HepG2 (cell line): Measurements from ENCODE around the gene ZMYND8. TPM values are rescaled to one million over a fixed set of nuclear protein-coding genes. Genes with fewer than 3 reads are reported as not detected.

Experiments
- CHD2 ChIP-seq: IDR thresholded peaks from 2 replicates; pipeline ENCODE4 v1.6.1; 2011; ENCODE audit warnings: low read depth, low read length, improper control_type of control experiment
- IRX3 ChIP-seq: sonication (generic); formaldehyde crosslinking; IDR thresholded peaks from 2 replicates; pipeline ENCODE4 v1.8.1; 2023; ENCODE audit warnings: mild to moderate bottlenecking, low read depth, missing genetic modification reagents, borderline replicate concordance
- KLF12 ChIP-seq: sonication (generic); formaldehyde crosslinking; IDR thresholded peaks from 2 replicates; pipeline ENCODE4 v1.4.0; 2020; ENCODE audit warnings: missing genetic modification reagents, borderline replicate concordance
- KMT2A ChIP-seq: sonication (generic); formaldehyde crosslinking; IDR thresholded peaks from 2 replicates; pipeline ENCODE4 v1.4.0; 2020; ENCODE audit warnings: missing genetic modification reagents
- NONO ChIP-seq, 2 experiments: fragments of 450-650 bp in 1 of 2; sonication (generic) in 1 of 2; formaldehyde crosslinking in 1 of 2; IDR thresholded peaks in 1 of 2; conservative IDR thresholded peaks in 1 of 2; 2 replicates each; pipeline versions ENCODE4 v1.6.1 to v1.8.0; 2017 to 2022; ENCODE audit warnings: mild to moderate bottlenecking in 1 of 2, missing genetic modification reagents in 1 of 2, moderate library complexity in 1 of 2
- RCOR2 ChIP-seq: IDR thresholded peaks from 2 replicates; pipeline ENCODE4 v1.6.1; 2016; ENCODE audit warnings: missing biosample characterization, missing genetic modification reagents
- TCF7L2 ChIP-seq: IDR thresholded peaks from 2 replicates; pipeline ENCODE4 v1.6.1; 2011; ENCODE audit warnings: mild to moderate bottlenecking, low read depth, low read length, moderate library complexity
- ZNF143 ChIP-seq: sonication (generic); formaldehyde crosslinking; IDR thresholded peaks from 2 replicates; pipeline ENCODE4 v1.4.0; 2020; ENCODE audit warnings: missing genetic modification reagents
- ZNF232 ChIP-seq: sonication (generic); formaldehyde crosslinking; IDR thresholded peaks from 2 replicates; pipeline ENCODE4 v1.4.0; 2020; ENCODE audit warnings: missing genetic modification reagents, borderline replicate concordance
- ZNF263 ChIP-seq: sonication (generic); formaldehyde crosslinking; IDR thresholded peaks from 2 replicates; pipeline ENCODE4 v1.4.0; 2020; ENCODE audit warnings: missing genetic modification reagents
- ZNF83 ChIP-seq: sonication (generic); formaldehyde crosslinking; IDR thresholded peaks from 2 replicates; pipeline ENCODE4 v1.4.0; 2020; ENCODE audit warnings: missing genetic modification reagents, mild to moderate bottlenecking, borderline replicate concordance
- polyA plus RNA-seq, 8 experiments: library from polyadenylated mRNA; depleted of rRNA in 3 of 8; stranded (reverse) in 7 of 8; unstranded in 1 of 8; fragments of >200 nt; fragmentation: Illumina TruSeq in 4 of 8; extraction: Trizol in 4 of 8; gene quantifications; 2 replicates each; pipeline versions ENCODE4 v1.2.1 to v1.2.3, GENCODE V29; 2011 to 2016; ENCODE audit warnings: low read depth in 4 of 8, missing spikeins in 1 of 8, mixed read lengths in 1 of 8; ENCODE audit not compliant: insufficient read depth in 1 of 8
- total RNA-seq, 5 experiments: library from RNA; depleted of rRNA; stranded (reverse); fragments of >200 nt; fragmentation: Illumina TruSeq; extraction: Trizol; gene quantifications; 2 replicates each; pipeline ENCODE4 v1.2.3, GENCODE V29; 2016; ENCODE audit warnings: low read depth in 1 of 5
- TF ChIP-seq, protein P1 (sequence below): IDR thresholded peaks from 2 replicates; pipeline ENCODE4 v1.6.1; 2016
- TF ChIP-seq, protein P2 (sequence below): sonication (generic); formaldehyde crosslinking; IDR thresholded peaks from 2 replicates; pipeline ENCODE4 v1.5.0; 2020; ENCODE audit warnings: mild to moderate bottlenecking, missing genetic modification reagents, borderline replicate concordance
- TF ChIP-seq, protein P3 (sequence below): sonication (generic); formaldehyde crosslinking; IDR thresholded peaks from 2 replicates; pipeline ENCODE4 v1.9.0; 2022; ENCODE audit warnings: low read depth, missing genetic modification reagents
- TF ChIP-seq, protein P4 (sequence below): sonication (generic); formaldehyde crosslinking; IDR thresholded peaks from 2 replicates; pipeline ENCODE4 v1.5.0; 2020; ENCODE audit warnings: missing genetic modification reagents

ZMYND8 gene
- total and polyA plus RNA-seq, 2 of the 13 experiments (the other 11 are each of a cell fraction or from before 2014, with no cell fraction given), result 53.9 to 84.7 TPM

DNA sequence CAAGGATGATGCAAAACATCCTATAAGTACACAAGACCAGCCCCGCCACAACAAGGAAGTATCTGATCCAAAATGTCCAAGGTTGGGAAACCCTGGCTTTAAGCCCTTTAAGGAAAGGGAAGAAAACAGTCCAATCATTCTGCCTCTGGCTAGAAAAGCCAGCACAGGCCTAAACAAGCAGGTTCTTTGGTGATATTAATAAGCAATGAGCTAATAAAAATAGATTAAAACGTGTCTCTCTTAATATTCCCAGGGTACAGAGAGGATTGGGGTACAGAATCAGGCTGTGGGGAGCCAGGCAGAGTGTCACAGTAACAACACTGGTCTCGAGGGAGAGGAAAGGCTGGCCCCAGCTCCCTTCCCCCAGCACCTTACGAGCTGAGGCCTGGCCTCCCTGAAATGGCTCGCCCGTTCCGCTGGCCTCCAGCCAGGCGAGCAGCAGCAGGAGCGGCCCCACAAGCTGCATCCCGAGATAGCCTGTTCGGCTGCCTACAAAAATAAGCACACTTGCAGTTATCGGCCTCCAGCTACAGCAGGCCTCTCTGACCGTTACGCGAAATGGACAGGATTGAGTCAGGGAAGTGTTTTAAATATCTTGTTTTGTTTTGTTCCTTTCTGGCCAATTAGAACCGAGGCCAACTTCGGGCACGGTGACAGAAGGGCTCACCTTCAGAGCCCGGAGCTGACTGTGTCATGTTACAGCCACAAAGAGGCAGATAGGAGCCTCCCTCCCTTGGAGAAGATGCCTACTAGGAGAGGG is 4.0 kb upstream of the ZMYND8 start (continued):
- 0 out of 2 replicates have a peak, but pooled peaks have one; percentile 61 for TF ChIP-seq ZNF83 (CRISPR knock-in tag)
- TF ChIP-seq CHD2, result peak; percentile 69; the same call in 1 of the 2 replicates
- TF ChIP-seq, protein P1, sequence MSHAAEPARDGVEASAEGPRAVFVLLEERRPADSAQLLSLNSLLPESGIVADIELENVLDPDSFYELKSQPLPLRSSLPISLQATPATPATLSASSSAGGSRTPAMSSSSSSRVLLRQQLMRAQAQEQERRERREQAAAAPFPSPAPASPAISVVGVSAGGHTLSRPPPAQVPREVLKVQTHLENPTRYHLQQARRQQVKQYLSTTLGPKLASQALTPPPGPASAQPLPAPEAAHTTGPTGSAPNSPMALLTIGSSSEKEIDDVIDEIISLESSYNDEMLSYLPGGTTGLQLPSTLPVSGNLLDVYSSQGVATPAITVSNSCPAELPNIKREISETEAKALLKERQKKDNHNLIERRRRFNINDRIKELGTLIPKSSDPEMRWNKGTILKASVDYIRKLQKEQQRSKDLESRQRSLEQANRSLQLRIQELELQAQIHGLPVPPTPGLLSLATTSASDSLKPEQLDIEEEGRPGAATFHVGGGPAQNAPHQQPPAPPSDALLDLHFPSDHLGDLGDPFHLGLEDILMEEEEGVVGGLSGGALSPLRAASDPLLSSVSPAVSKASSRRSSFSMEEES (CRISPR knock-in tag), result peak; percentile 64
- peak; percentile 74; the same call in 1 of the 2 replicates for TF ChIP-seq IRX3 (CRISPR knock-in tag)
- TF ChIP-seq RCOR2 (CRISPR knock-in tag), result 0 out of 2 replicates have a peak, but pooled peaks have one; percentile 55
- TF ChIP-seq, protein P2, sequence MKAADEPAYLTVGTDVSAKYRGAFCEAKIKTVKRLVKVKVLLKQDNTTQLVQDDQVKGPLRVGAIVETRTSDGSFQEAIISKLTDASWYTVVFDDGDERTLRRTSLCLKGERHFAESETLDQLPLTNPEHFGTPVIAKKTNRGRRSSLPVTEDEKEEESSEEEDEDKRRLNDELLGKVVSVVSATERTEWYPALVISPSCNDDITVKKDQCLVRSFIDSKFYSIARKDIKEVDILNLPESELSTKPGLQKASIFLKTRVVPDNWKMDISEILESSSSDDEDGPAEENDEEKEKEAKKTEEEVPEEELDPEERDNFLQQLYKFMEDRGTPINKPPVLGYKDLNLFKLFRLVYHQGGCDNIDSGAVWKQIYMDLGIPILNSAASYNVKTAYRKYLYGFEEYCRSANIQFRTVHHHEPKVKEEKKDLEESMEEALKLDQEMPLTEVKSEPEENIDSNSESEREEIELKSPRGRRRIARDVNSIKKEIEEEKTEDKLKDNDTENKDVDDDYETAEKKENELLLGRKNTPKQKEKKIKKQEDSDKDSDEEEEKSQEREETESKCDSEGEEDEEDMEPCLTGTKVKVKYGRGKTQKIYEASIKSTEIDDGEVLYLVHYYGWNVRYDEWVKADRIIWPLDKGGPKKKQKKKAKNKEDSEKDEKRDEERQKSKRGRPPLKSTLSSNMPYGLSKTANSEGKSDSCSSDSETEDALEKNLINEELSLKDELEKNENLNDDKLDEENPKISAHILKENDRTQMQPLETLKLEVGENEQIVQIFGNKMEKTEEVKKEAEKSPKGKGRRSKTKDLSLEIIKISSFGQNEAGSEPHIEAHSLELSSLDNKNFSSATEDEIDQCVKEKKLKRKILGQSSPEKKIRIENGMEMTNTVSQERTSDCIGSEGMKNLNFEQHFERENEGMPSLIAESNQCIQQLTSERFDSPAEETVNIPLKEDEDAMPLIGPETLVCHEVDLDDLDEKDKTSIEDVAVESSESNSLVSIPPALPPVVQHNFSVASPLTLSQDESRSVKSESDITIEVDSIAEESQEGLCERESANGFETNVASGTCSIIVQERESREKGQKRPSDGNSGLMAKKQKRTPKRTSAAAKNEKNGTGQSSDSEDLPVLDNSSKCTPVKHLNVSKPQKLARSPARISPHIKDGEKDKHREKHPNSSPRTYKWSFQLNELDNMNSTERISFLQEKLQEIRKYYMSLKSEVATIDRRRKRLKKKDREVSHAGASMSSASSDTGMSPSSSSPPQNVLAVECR, result peak; percentile 70; the same call in 1 of the 2 replicates
- no peak for TF ChIP-seq TCF7L2
- peak; percentile 88 for TF ChIP-seq KMT2A (CRISPR knock-in tag)
- TF ChIP-seq, protein P3, sequence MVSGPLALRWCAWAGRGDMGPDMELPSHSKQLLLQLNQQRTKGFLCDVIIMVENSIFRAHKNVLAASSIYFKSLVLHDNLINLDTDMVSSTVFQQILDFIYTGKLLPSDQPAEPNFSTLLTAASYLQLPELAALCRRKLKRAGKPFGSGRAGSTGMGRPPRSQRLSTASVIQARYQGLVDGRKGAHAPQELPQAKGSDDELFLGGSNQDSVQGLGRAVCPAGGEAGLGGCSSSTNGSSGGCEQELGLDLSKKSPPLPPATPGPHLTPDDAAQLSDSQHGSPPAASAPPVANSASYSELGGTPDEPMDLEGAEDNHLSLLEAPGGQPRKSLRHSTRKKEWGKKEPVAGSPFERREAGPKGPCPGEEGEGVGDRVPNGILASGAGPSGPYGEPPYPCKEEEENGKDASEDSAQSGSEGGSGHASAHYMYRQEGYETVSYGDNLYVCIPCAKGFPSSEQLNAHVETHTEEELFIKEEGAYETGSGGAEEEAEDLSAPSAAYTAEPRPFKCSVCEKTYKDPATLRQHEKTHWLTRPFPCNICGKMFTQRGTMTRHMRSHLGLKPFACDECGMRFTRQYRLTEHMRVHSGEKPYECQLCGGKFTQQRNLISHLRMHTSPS, result no peak
- TF ChIP-seq NONO (IDR thresholded peaks at IDR 0.05), result no peak
- TF ChIP-seq NONO (CRISPR knock-in tag; conservative IDR thresholded peaks at IDR 0.05), result peak; percentile 78; the same call in 1 of the 2 replicates
- peak; percentile 82 for TF ChIP-seq KLF12 (CRISPR knock-in tag)
- TF ChIP-seq, protein P4, sequence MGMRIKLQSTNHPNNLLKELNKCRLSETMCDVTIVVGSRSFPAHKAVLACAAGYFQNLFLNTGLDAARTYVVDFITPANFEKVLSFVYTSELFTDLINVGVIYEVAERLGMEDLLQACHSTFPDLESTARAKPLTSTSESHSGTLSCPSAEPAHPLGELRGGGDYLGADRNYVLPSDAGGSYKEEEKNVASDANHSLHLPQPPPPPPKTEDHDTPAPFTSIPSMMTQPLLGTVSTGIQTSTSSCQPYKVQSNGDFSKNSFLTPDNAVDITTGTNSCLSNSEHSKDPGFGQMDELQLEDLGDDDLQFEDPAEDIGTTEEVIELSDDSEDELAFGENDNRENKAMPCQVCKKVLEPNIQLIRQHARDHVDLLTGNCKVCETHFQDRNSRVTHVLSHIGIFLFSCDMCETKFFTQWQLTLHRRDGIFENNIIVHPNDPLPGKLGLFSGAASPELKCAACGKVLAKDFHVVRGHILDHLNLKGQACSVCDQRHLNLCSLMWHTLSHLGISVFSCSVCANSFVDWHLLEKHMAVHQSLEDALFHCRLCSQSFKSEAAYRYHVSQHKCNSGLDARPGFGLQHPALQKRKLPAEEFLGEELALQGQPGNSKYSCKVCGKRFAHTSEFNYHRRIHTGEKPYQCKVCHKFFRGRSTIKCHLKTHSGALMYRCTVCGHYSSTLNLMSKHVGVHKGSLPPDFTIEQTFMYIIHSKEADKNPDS (CRISPR knock-in tag), result 0 out of 2 replicates have a peak, but pooled peaks have one; percentile 26
- peak; percentile 60; the same call in 1 of the 2 replicates for TF ChIP-seq ZNF143
- peak; percentile 73; the same call in 1 of the 2 replicates for TF ChIP-seq ZNF232 (CRISPR knock-in tag)
- 0 out of 2 replicates have a peak, but pooled peaks have one; percentile 62 for TF ChIP-seq ZNF263 (CRISPR knock-in tag)
